Body of pancreas (tissue), 4 donors: Measurements from ENCODE around the gene NFILZ.

Experiments
- CTCF ChIP-seq, 7 experiments: fragments of 450-650 bp in 4 of 7; fragments of 200-600 bp in 3 of 7; sonication (generic) in 3 of 7; IDR thresholded peaks; one replicate each; pipeline ENCODE4 v1.5.1; 2016 to 2019; ENCODE audit warnings: antibody characterized with exemption in 7 of 7
- POLR2A ChIP-seq, 3 donors: fragments of 450-650 bp; IDR thresholded peaks; one replicate each; pipeline ENCODE4 v1.6.1; 2016; ENCODE audit warnings: antibody characterized with exemption in 3 of 3, mild to moderate bottlenecking in 2 of 3

GRCh38 chr19:8584965-8585893 lies 45.2 kb upstream of the NFILZ start:
- TF ChIP-seq CTCF (IDR thresholded peaks at IDR 0.05) (no peak), POLR2A (IDR thresholded peaks at IDR 0.05) (no peak)
